ENCODE data around the gene SAMD8.
"Not testable (repeated sequence)": the region's sequence is repeated elsewhere in the genome, so short reads cannot be mapped to it uniquely, and the experiment has no call there.

SAMD8 gene

GRCh38 chr10:75104842-75105241 is 6.6 kb upstream of the SAMD8 start:
- DNase-seq = peak in 1 of 10 donors; percentile 73
- intact Hi-C loops (cut with DNase I) = loop anchor here (5.0 kb wide), 2 partner anchors 83 to 278 kb away; partner anchors contain the start of gene KAT6B

GRCh38 chr10:75105576-75106197 is 5.8 kb upstream of the SAMD8 start:
- intact Hi-C loops (cut with DNase I) = no loop called here
- peak in 1 of 10 donors; percentile 76 for DNase-seq

- intact Hi-C loops (cut with DNase I) = no loop called here
- no peak for DNase-seq
Measured at GRCh38 chr10:75106242-75106641, 5.2 kb upstream of the SAMD8 start.

DNA sequence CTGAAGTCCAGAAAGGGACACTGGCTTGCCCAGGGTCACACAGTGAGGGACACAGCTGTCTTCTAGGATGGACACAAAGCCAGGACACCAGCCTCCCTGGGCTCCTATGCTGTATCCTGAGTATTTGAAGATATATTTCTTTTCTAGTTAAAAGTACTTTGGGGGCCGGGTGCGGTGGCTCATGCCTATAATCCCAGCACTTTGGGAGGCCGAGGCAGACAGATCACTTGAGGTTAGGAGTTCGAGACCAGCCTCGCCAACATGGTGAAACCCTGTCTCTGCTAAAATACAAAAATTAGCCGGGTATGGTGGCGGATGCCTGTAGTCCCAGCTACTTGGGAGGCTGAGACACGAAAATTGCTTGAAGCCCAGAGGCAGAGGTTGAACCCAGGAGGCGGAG is 4.6 kb upstream of the SAMD8 start:
- DNase-seq = peak in 1 of 10 donors; percentile 48
- intact Hi-C loops (cut with DNase I) = not testable (repeated sequence)

- peak in 1 of 10 donors; percentile 44 for DNase-seq
- intact Hi-C loops (cut with DNase I) = no loop called here
Measured at GRCh38 chr10:75107756-75108683, 3.4 kb upstream of the SAMD8 start.

- intact Hi-C loops (cut with DNase I) = no loop called here
- peak in 2 of 10 donors; percentile 71 to 79 for DNase-seq
Measured at GRCh38 chr10:75108684-75109458, 2.6 kb upstream of the SAMD8 start.

DNA sequence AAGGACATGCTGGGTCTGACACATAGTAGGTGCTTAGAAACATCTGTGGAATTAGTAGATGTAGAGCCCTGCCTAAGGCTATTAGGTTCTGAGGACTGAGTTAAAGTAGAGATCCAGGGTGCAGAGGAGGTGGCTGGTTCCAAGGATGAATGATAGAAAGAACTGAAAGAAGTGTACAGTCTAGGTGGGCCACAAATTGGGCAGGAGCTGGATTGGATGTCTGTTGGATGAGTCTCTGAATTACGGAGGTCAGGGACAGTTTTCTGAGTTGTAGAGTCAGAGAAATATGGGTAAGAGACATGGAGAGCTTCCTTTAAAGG is 2.0 kb upstream of the SAMD8 start:
- intact Hi-C loops (cut with DNase I) = no loop called here
- DNase-seq = no peak

DNA sequence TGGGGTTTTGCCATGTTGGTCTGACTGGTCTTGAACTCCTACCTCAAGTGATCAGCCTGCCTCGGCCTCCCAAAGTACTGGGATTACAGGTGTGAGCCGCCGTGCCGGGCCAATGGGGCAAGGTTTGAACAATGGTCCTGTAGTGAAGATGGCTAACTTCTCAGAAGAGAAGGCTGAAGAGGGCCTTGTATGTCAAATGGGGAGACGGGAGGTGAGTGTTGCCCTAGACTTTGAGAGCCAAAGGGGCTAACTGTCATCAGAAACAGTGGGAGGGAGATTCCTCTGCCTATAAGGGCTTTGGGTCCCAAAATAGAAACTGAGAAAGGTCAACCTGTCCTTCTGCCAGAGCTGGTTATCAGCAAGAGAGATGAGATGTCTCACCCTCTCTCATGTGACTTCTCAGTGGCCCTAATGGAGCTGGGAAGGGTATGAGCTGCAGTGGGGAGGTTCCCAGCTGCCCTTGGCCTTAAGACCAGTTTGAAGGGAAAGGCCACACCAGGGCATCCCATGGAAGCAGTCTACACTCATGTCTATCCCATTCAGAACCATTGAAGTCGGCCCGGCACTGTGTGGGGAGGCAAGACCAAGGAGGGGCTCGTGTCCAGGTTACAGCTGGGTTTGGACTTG is 1.3 kb upstream of the SAMD8 start:
- intact Hi-C loops (cut with DNase I) = loop anchor here (2.0 to 5.0 kb wide), 2 partner anchors 101 to 122 kb away; partner anchors contain the start of gene VDAC2
- peak in 1 of 10 donors; percentile 69 for DNase-seq

DNA sequence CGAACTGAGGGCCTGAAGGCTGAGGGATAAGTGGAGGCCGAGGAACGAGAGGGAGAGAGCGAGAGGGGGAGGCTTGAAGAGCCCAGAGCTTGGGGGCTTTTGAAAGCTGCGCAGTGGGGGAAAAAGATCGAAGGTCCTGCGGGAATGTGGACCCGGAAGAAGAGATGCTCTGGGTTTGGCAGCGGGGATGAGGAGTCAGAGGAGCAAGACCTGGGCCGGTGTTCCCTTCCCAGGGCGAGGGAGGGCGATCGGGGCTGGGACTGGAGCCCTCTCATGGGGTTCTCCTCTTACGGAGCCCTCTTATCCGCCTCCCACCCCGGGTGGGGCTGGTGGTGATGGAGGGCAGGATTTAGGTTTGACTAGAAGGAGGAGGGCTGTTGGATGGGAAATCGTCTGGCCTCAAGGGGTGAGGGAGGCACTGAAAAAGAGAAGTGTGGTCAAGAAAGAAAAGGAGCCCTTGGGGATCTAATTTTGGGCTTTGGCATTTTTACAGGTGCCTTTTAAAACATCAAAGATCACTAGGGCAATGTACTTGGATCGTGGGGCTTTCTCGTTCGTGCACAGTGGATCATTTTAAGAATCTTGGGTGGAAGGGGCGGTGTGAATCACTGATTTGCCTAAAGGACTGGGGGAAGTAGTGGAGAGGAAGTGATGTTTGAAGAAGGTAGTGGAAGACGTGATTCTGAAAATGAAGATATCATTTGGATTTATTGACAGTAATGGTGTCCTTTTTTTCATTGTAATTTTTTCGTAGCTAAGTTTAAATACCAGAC is 637 bp downstream of the SAMD8 start:
- intact Hi-C loops (cut with DNase I) = loop anchor here (2.0 to 5.0 kb wide), 2 partner anchors 99 to 120 kb away; partner anchors contain the start of gene VDAC2

GRCh38 chr10:75115137-75115536 is 3.7 kb downstream of the SAMD8 start:
- DNase-seq = no peak
- intact Hi-C loops (cut with DNase I) = no loop called here

More for the DNA sequence above, 637 bp downstream of the SAMD8 start:
- peak in 4 of 10 donors; percentile 27 to 86 (median 37) for DNase-seq

GRCh38 chr10:75116941-75117775 is 5.7 kb downstream of the SAMD8 start:
- DNase-seq = peak in 1 of 10 donors; percentile 77
- intact Hi-C loops (cut with DNase I) = not testable (repeated sequence)

DNA sequence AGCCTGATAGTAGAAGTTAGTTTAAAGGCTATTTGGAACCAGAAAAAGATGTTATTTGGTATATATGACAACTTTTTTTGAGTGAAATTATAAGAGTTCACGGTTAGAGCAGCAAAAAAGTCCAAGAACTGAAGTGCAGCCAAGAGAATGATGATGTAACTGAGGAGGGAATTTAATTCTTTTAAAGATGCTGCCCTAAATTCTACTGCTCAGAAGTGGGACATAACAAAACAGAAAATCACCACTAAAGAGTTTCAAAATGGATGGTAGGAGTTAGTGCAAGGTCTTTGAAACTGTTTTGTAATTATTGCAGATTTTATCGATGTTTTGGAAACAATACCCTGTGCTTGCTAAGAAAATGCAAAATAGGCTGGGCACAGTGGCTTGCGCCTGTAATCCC is 6.5 kb downstream of the SAMD8 start:
- no peak for DNase-seq

GRCh38 chr10:75119444-75120066 is 8.1 kb downstream of the SAMD8 start:
- DNase-seq = peak in 1 of 10 donors; percentile 38
- intact Hi-C loops (cut with DNase I) = not testable (repeated sequence)

More for the DNA sequence above, 6.5 kb downstream of the SAMD8 start:
- intact Hi-C loops (cut with DNase I) = no loop called here

DNA sequence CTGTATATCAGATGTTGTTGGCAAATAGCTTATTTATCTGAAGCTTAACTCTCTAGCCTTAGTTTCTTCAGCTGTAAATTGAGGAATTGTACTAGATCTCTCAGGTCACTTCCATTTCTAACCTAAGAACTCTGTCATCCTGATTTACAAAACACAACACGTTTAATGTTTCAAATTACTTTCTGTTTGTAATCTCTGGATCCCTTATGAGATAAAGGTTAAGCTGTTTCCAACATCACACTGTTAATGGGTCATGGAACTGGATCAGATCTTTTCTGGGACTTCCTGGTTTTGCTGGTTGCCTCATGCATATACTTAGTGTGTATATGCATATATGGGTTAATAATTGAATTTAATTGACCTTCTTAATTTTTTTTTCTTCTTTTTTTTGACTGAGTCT is 9.9 kb downstream of the SAMD8 start:
- intact Hi-C loops (cut with DNase I) = no loop called here
- no peak for DNase-seq

DNA sequence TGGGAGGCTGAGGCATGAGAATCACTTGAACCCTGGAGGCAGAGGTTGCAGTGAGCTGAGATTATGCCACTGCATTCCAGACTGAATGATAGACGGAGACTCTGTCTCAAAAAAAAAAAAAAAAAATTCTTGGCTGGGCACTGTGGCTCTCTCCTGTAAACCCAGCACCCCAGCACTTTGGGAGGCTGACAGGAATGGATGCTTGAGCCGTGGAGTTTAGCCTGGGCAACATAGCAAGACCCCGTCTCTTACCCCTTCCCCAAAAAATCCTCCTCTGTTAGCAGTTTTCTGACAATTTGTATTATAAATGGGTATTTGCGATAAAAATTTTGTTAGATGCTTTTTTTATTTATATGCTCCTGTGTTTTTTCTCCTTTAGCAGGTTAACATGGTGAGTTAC is 11.0 kb downstream of the SAMD8 start:
- intact Hi-C loops (cut with DNase I) = no loop called here
- DNase-seq = no peak

GRCh38 chr10:75123088-75123682 is 11.7 kb downstream of the SAMD8 start:
- DNase-seq = no peak
- intact Hi-C loops (cut with DNase I) = no loop called here

- DNase-seq = no peak
- intact Hi-C loops (cut with DNase I) = no loop called here
Measured at GRCh38 chr10:75126277-75126676, 14.8 kb downstream of the SAMD8 start.

DNA sequence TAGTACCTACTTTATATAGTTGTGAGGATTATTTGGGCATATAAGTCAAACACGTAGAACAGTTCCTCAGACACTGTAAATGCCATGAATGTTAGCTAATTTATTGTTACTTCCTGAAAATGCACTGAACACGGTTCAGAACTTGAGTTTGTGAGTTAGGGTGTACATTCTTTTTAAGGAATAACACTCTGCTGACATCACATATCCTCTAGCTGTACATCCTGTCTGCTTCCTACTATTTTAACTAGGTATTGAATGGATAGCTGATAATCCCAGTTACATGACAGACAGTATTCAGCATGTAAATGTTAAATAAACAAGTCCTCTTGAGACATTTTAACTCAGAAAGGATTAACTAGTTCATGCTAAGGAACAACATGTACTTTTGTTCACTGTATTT is 16.0 kb downstream of the SAMD8 start:
- intact Hi-C loops (cut with DNase I) = no loop called here
- no peak for DNase-seq

Measured in posterior cingulate gyrus (tissue), 11 donors.